ENCODE data around the gene PRKCA. TPM values are rescaled to one million over a fixed set of nuclear protein-coding genes. Genes with fewer than 3 reads are reported as not detected.

The PRKCA gene
- total and polyA plus RNA-seq, 3 experiments from 2014 or later, result 1.8 to 74.1 (median 73.9) TPM

DNA sequence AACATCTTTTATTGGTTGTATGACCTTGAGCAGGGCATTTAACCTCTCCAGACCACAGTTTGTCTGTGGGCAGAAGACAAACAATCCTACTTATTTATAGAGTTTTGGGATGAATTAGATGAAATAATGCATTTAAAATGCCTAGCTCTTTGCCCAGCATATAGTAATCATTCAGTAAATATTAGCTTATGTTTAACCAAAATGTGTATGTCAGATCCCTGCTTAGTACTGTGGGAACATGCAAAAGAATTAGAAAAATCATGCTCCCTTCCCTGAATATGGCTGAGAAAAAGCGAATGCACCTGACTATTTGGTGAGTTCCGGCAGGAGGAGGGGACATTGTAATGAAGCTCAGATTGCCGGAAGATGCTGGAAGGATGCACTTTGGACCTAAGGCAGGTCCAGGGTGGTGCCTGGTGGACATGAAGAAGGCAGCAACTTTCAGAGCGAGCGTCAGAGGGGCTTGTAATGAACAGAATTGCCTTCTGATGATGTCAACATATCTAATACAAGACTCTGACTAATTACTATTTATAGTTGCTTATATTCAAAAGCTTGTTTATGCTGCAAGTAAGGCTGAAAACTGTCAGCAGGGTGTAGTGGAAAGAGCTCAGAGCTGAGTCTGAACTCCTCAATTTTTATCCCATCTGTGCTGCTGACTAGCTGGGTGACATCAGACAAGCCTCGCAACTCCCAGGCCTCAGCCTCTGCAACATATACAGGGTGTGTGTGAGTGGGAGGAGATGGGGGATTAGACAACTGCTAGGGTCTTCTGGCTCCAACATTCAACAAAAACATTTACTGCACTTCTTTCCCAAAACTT is 221.2 kb downstream of the PRKCA start:
- DNase-seq, result no peak
- peaks cover 4% of the 10 kb centered on the region for H3K36me3 ChIP-seq (ENCODE audit: insufficient read depth, low read length)
- no peak overlapping the region for H3K27ac ChIP-seq (ENCODE audit: low read depth, low read length)
- no peaks in the 10 kb centered on the region for H3K27me3 ChIP-seq (ENCODE audit: insufficient read depth, low read length, poor library complexity, severe bottlenecking)
- no peaks in the 10 kb centered on the region for H3K27me3 Mint-ChIP-seq
- H3K4me3 Mint-ChIP-seq, result no peak overlapping the region
- POLR2A ChIA-PET, result no interaction called here
- H3K9me3 Mint-ChIP-seq, result no peaks in the 10 kb centered on the region
- peaks cover 7% of the 10 kb centered on the region for H3K4me1 ChIP-seq (ENCODE audit: insufficient read depth, low read length)
- H3K4me3 ChIP-seq (ENCODE audit: low read length), result no peak overlapping the region
- H3K4me1 Mint-ChIP-seq, result peaks cover 10 to 41% (median 22%) of the 10 kb centered on the region in 3 donors
- CTCF ChIA-PET, result interaction anchor here (0.9 kb wide), 1 partner anchor 64 kb away, joined by 3 read pairs; no protein-coding TSS in a partner anchor
- H3K9me3 ChIP-seq (ENCODE audit: low read length), result no peaks in the 10 kb centered on the region
- peak overlapping the region in 3 of 8 donors; percentile 10 to 36 (median 35) for H3K27ac Mint-ChIP-seq
- peaks cover 4 to 5% (median 4%) of the 10 kb centered on the region in 3 donors for H3K36me3 Mint-ChIP-seq

DNA sequence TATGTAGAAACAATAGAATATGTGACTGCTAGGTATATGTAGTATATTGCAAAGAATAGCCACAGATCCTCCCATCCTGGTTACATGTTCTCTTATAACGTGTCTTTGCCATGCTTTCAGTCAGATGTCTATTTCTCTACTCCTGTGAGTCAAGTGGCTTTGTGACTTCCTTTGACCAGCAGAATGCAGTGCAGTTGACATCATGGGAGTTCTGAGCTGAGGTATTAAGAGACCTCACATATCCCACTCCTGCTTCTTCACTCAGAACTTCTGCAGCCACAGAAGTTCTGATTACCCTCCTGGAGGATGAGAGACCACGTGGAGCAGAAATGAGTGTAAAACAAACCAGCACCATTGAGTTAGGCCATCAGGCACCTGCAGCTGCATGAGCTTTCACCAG is 222.5 kb downstream of the PRKCA start:
- Mint-ChIP-seq H3K27me3 (no peaks in the 10 kb centered on the region), H3K9me3 (no peaks in the 10 kb centered on the region), H3K36me3 (peaks cover 4 to 5% (median 4%) of the 10 kb centered on the region in 3 donors), H3K4me1 (peaks cover 10 to 32% (median 17%) of the 10 kb centered on the region in 3 donors), H3K27ac (peak overlapping the region in 2 of 8 donors; percentile 12 to 48), H3K4me3 (no peak overlapping the region)
- Histone ChIP-seq H3K4me3 (ENCODE audit: low read length) (no peak overlapping the region), H3K4me1 (ENCODE audit: insufficient read depth, low read length) (peaks cover 7% of the 10 kb centered on the region), H3K27ac (ENCODE audit: low read depth, low read length) (no peak overlapping the region), H3K9me3 (ENCODE audit: low read length) (no peaks in the 10 kb centered on the region), H3K27me3 (ENCODE audit: insufficient read depth, low read length, poor library complexity, severe bottlenecking) (no peaks in the 10 kb centered on the region), H3K36me3 (ENCODE audit: insufficient read depth, low read length) (peaks cover 4% of the 10 kb centered on the region)
- ChIA-PET CTCF (no interaction called here), POLR2A (no interaction called here)
- no peak for DNase-seq

DNA sequence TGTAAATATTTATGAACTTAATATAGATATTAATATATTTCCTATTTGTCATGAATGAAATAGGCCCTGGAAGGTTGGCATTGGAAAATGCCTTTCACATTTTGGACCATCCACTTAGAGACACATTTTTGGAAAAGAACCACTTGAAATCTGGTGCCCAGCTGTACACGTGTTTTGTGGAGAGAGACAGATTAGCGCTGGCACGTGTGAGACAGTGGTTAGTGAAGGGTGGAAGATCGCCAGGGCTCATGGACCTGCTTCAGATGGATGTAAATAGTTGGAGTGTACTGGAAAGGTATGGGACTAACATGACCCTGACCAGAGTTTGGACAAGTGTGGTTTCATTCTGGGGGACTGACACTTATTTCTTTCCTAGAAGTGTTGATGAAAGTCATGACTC is 222.9 kb downstream of the PRKCA start:
- Mint-ChIP-seq H3K4me3 (no peak overlapping the region), H3K4me1 (peaks cover 10 to 32% (median 17%) of the 10 kb centered on the region in 3 donors), H3K27me3 (no peaks in the 10 kb centered on the region), H3K36me3 (peaks cover 4 to 5% (median 4%) of the 10 kb centered on the region in 3 donors), H3K27ac (peak overlapping the region in 1 of 8 donors; percentile 7), H3K9me3 (no peaks in the 10 kb centered on the region)
- H3K4me3 ChIP-seq (ENCODE audit: low read length), result no peak overlapping the region
- peaks cover 7% of the 10 kb centered on the region for H3K4me1 ChIP-seq (ENCODE audit: insufficient read depth, low read length)
- CTCF ChIA-PET, result no interaction called here
- no peak for DNase-seq
- no peaks in the 10 kb centered on the region for H3K27me3 ChIP-seq (ENCODE audit: insufficient read depth, low read length, poor library complexity, severe bottlenecking)
- POLR2A ChIA-PET, result no interaction called here
- H3K9me3 ChIP-seq (ENCODE audit: low read length), result no peaks in the 10 kb centered on the region
- H3K27ac ChIP-seq (ENCODE audit: low read depth, low read length), result no peak overlapping the region
- peaks cover 4% of the 10 kb centered on the region for H3K36me3 ChIP-seq (ENCODE audit: insufficient read depth, low read length)

DNA sequence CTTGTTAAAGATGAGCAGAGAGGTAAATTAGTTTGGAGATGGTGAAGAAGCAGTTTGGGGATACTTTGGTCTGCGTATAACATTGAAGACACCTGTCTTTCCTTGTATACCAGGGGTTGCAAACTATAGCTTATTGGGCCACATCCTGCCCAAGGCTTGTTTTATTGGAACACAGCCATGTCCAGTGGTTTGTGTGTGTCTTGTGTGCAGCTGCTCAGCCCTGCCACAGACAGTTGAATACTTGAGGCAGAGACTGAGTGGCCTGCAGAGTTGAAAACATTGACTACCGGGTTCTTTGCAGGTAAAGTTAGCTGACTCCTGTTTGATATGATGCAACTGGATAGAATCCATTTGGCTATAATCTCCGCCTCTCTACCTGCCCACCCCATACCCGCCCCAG is 224.4 kb downstream of the PRKCA start:
- H3K27ac ChIP-seq (ENCODE audit: low read depth, low read length), result no peak overlapping the region
- H3K27me3 ChIP-seq (ENCODE audit: insufficient read depth, low read length, poor library complexity, severe bottlenecking), result no peaks in the 10 kb centered on the region
- no peaks in the 10 kb centered on the region for H3K27me3 Mint-ChIP-seq
- no peaks in the 10 kb centered on the region for H3K9me3 Mint-ChIP-seq
- H3K27ac Mint-ChIP-seq, result no peak overlapping the region
- H3K36me3 ChIP-seq (ENCODE audit: insufficient read depth, low read length), result peaks cover 4% of the 10 kb centered on the region
- ChIA-PET POLR2A (no interaction called here), CTCF (no interaction called here)
- H3K4me1 Mint-ChIP-seq, result peaks cover 10 to 28% (median 17%) of the 10 kb centered on the region in 3 donors
- peaks cover 7% of the 10 kb centered on the region for H3K4me1 ChIP-seq (ENCODE audit: insufficient read depth, low read length)
- DNase-seq, result no peak
- peaks cover 4 to 10% (median 4%) of the 10 kb centered on the region in 3 donors for H3K36me3 Mint-ChIP-seq
- H3K4me3 ChIP-seq (ENCODE audit: low read length), result no peak overlapping the region
- no peaks in the 10 kb centered on the region for H3K9me3 ChIP-seq (ENCODE audit: low read length)
- H3K4me3 Mint-ChIP-seq, result no peak overlapping the region

DNA sequence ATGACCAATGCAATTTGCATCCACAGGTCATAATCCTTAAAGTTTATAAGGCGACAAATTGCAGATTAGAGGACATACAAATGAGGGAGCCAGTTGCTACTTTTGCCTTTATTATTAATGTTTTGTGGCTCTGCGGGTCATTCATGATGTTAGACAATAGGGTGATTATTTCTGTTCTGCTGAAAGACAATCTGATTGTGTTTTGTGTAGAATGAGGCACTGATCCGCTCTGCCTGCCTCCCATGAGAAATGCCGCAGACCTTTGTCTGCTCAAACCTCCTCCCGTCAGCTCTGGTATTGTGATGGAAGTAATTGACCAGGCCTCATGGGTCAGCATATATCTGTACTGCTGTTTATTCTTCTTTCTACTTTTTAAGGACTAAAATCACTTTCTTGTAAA is 224.9 kb downstream of the PRKCA start:
- no peaks in the 10 kb centered on the region for H3K9me3 ChIP-seq (ENCODE audit: low read length)
- no peaks in the 10 kb centered on the region for H3K27me3 Mint-ChIP-seq
- no peak overlapping the region for H3K4me3 ChIP-seq (ENCODE audit: low read length)
- H3K27ac Mint-ChIP-seq, result peak overlapping the region in 1 of 8 donors; percentile 21
- H3K9me3 Mint-ChIP-seq, result no peaks in the 10 kb centered on the region
- H3K27ac ChIP-seq (ENCODE audit: low read depth, low read length), result no peak overlapping the region
- peaks cover 7% of the 10 kb centered on the region for H3K4me1 ChIP-seq (ENCODE audit: insufficient read depth, low read length)
- no peak for DNase-seq
- ChIA-PET CTCF (no interaction called here), POLR2A (no interaction called here)
- peaks cover 4 to 9% (median 4%) of the 10 kb centered on the region in 3 donors for H3K36me3 Mint-ChIP-seq
- peaks cover 4% of the 10 kb centered on the region for H3K36me3 ChIP-seq (ENCODE audit: insufficient read depth, low read length)
- H3K27me3 ChIP-seq (ENCODE audit: insufficient read depth, low read length, poor library complexity, severe bottlenecking), result no peaks in the 10 kb centered on the region
- peaks cover 8 to 22% (median 17%) of the 10 kb centered on the region in 3 donors for H3K4me1 Mint-ChIP-seq
- no peak overlapping the region for H3K4me3 Mint-ChIP-seq

DNA sequence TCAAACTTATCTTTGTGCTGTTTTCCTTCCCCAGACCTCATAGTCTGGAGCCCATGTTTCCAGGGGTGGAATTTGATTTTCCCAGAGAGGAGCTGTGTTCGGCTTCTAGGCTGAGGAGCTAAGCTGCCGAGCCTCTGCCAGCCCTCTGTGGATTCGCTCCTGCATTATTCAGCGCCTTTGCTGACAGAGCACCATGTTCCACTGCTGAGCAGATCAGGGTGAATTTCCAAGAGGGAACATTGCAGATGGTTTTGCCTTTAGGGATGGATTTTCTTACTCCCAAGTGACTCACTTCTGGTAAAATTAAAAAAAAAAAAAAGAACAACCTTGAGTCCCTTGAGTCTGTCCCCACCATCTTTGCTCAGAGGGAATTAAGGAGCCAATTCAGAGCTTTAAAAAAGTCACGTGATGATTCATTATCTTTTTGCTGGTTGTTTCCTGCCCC is 229.5 kb downstream of the PRKCA start:
- H3K4me3 ChIP-seq (ENCODE audit: low read length), result no peak overlapping the region
- Mint-ChIP-seq H3K4me1 (peaks cover 7 to 28% (median 20%) of the 10 kb centered on the region in 3 donors), H3K36me3 (peaks cover 0 to 5% (median 0%) of the 10 kb centered on the region in 3 donors), H3K9me3 (no peaks in the 10 kb centered on the region), H3K27me3 (no peaks in the 10 kb centered on the region), H3K27ac (no peak overlapping the region), H3K4me3 (no peak overlapping the region)
- no peaks in the 10 kb centered on the region for H3K9me3 ChIP-seq (ENCODE audit: low read length)
- H3K27ac ChIP-seq (ENCODE audit: low read depth, low read length), result no peak overlapping the region
- H3K36me3 ChIP-seq (ENCODE audit: insufficient read depth, low read length), result no peaks in the 10 kb centered on the region
- peaks cover 10% of the 10 kb centered on the region for H3K4me1 ChIP-seq (ENCODE audit: insufficient read depth, low read length)
- H3K27me3 ChIP-seq (ENCODE audit: insufficient read depth, low read length, poor library complexity, severe bottlenecking), result no peaks in the 10 kb centered on the region
- no peak for DNase-seq
- POLR2A ChIA-PET, result no interaction called here
- CTCF ChIA-PET, result no interaction called here

DNA sequence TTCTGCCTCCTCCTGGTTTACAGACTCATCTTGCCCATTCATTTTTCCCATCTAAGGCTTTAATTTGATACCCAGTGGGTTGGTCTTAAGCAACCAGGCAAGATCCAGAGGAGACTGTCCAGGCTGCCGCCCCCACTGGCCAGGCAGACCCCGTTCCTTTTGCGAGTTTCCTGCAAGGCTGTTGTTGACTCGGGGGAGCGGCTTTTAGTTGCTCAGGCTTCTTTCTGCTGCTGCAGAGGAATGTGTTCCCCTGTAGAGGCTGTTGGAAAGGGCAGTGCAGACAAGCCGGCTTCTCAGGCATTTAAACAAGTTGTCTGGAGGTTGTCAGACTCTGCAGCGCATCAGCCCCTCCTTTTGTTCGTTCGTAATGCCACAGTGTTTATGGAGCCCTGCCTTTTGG is 231.2 kb downstream of the PRKCA start:
- H3K9me3 Mint-ChIP-seq, result no peaks in the 10 kb centered on the region
- DNase-seq, result no peak
- POLR2A ChIA-PET, result no interaction called here
- H3K9me3 ChIP-seq (ENCODE audit: low read length), result no peaks in the 10 kb centered on the region
- peaks cover 7 to 27% (median 19%) of the 10 kb centered on the region in 3 donors for H3K4me1 Mint-ChIP-seq
- no peak overlapping the region for H3K4me3 ChIP-seq (ENCODE audit: low read length)
- no peaks in the 10 kb centered on the region for H3K27me3 ChIP-seq (ENCODE audit: insufficient read depth, low read length, poor library complexity, severe bottlenecking)
- H3K27ac Mint-ChIP-seq, result no peak overlapping the region
- H3K36me3 ChIP-seq (ENCODE audit: insufficient read depth, low read length), result no peaks in the 10 kb centered on the region
- H3K27ac ChIP-seq (ENCODE audit: low read depth, low read length), result no peak overlapping the region
- H3K4me3 Mint-ChIP-seq, result no peak overlapping the region
- H3K27me3 Mint-ChIP-seq, result no peaks in the 10 kb centered on the region
- CTCF ChIA-PET, result interaction anchor here (0.9 kb wide), 1 partner anchor 8 kb away, joined by 3 read pairs; no protein-coding TSS in a partner anchor
- H3K4me1 ChIP-seq (ENCODE audit: insufficient read depth, low read length), result peaks cover 15% of the 10 kb centered on the region
- H3K36me3 Mint-ChIP-seq, result peaks cover 0 to 5% (median 0%) of the 10 kb centered on the region in 3 donors

DNA sequence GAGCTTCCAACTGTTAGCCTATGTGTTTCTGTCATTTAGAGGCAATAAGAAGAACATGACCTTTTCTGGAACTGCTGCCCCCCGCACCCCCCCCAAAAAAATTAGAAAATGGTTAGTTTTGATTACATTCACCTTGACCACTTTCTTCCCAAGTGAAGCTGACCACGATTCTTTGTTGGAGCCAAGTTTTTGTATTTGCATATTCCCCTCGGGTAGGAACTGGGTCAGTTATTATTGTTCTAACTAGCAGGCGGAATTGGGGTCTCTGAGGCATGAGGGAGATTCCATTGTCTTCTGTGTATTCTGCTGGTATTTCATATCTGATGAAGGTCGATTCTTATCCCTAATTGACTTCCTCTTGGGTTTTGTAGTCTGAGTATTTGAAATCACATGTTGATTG is 231.6 kb downstream of the PRKCA start:
- CTCF ChIA-PET, result no interaction called here
- Histone ChIP-seq H3K4me1 (ENCODE audit: insufficient read depth, low read length) (peaks cover 17% of the 10 kb centered on the region), H3K27ac (ENCODE audit: low read depth, low read length) (no peak overlapping the region), H3K36me3 (ENCODE audit: insufficient read depth, low read length) (no peaks in the 10 kb centered on the region), H3K27me3 (ENCODE audit: insufficient read depth, low read length, poor library complexity, severe bottlenecking) (no peaks in the 10 kb centered on the region), H3K9me3 (ENCODE audit: low read length) (no peaks in the 10 kb centered on the region), H3K4me3 (ENCODE audit: low read length) (no peak overlapping the region)
- no peak for DNase-seq
- Mint-ChIP-seq H3K4me1 (peaks cover 7 to 31% (median 22%) of the 10 kb centered on the region in 3 donors), H3K9me3 (no peaks in the 10 kb centered on the region), H3K27me3 (no peaks in the 10 kb centered on the region), H3K36me3 (peaks cover 0 to 5% (median 0%) of the 10 kb centered on the region in 3 donors), H3K4me3 (no peak overlapping the region), H3K27ac (no peak overlapping the region)
- POLR2A ChIA-PET, result no interaction called here

All from CD8-positive, alpha-beta memory T cell (primary cell).